CD14-positive monocyte (primary cell): ENCODE measurements around the gene PDLIM5. TPM values are rescaled to one million over a fixed set of nuclear protein-coding genes. Genes with fewer than 3 reads are reported as not detected.

Experiments
- DNase-seq, 3 donors: peaks; one replicate each; pipeline ENCODE4 v3.0.0-alpha.2; 2011 to 2022
- H2AFZ ChIP-seq: 2 replicates; pipeline ENCODE4 v1.6.0; 2012; ENCODE audit warnings: mild to moderate bottlenecking, low read depth, low read length, inconsistent platforms; ENCODE audit not compliant: insufficient read depth, poor library complexity, severe bottlenecking
- H3K27ac ChIP-seq, 2 donors: 1 replicate in 1 of 2; 2 replicates in 1 of 2; pipeline ENCODE4 v1.5.1; 2012 to 2013; ENCODE audit warnings: low read length in 2 of 2, control low read depth in 1 of 2, inconsistent platforms in 1 of 2, low read depth in 1 of 2, mild to moderate bottlenecking in 1 of 2
- H3K27me3 ChIP-seq, 2 donors: one replicate each; pipeline versions ENCODE4 v1.6.0 to v1.6.1; 2011 to 2013; ENCODE audit warnings: low read length in 2 of 2; ENCODE audit not compliant: control insufficient read depth in 2 of 2, insufficient read depth in 2 of 2
- H3K36me3 ChIP-seq, 2 donors: replicated peaks in 1 of 2; 1 replicate in 1 of 2; 2 replicates in 1 of 2; pipeline versions ENCODE4 v1.5.1 to v1.6.1; 2012 to 2013; ENCODE audit warnings: low read length in 2 of 2, control low read depth in 1 of 2, inconsistent platforms in 1 of 2, mild to moderate bottlenecking in 1 of 2; ENCODE audit not compliant: insufficient read depth in 2 of 2, control insufficient read depth in 1 of 2
- H3K4me1 ChIP-seq, 2 donors: 1 replicate in 1 of 2; 2 replicates in 1 of 2; pipeline versions ENCODE4 v1.5.1 to v1.6.1; 2012 to 2013; ENCODE audit warnings: low read length in 2 of 2, control low read depth in 1 of 2, inconsistent platforms in 1 of 2, mild to moderate bottlenecking in 1 of 2, moderate library complexity in 1 of 2; ENCODE audit not compliant: insufficient read depth in 2 of 2, control insufficient read depth in 1 of 2
- H3K4me2 ChIP-seq: replicated peaks from 2 replicates; pipeline ENCODE3; 2012; ENCODE audit warnings: low read length, moderate library complexity, mild to moderate bottlenecking; ENCODE audit not compliant: poor library complexity, severe bottlenecking; ENCODE audit errors: extremely low read depth
- H3K4me3 ChIP-seq, 3 experiments: fragments of 200-600 bp in 1 of 3; sonication (generic) in 1 of 3; replicated peaks in 1 of 3; 1 replicate in 2 of 3; 2 replicates in 1 of 3; pipeline ENCODE4 v1.5.1; 2011 to 2013; ENCODE audit warnings: low read length in 3 of 3, mild to moderate bottlenecking in 3 of 3, control low read depth in 2 of 3, low read depth in 2 of 3, inconsistent platforms in 1 of 3, moderate library complexity in 1 of 3
- H3K79me2 ChIP-seq: 2 replicates; pipeline ENCODE4 v1.6.0; 2012; ENCODE audit warnings: mild to moderate bottlenecking, control low read depth, inconsistent platforms, low read length, moderate library complexity; ENCODE audit not compliant: insufficient read depth
- H3K9ac ChIP-seq: 2 replicates; pipeline ENCODE4 v1.6.0; 2017; ENCODE audit warnings: low read length, mild to moderate bottlenecking; ENCODE audit not compliant: insufficient read depth, poor library complexity, severe bottlenecking
- H3K9me3 ChIP-seq, 2 donors: replicated peaks in 1 of 2; 1 replicate in 1 of 2; 2 replicates in 1 of 2; pipeline versions ENCODE4 v1.5.1 to v1.6.1; 2012 to 2013; ENCODE audit warnings: low read length in 2 of 2, control low read depth in 1 of 2; ENCODE audit not compliant: control insufficient read depth in 1 of 2, insufficient read depth in 1 of 2
- H4K20me1 ChIP-seq: 2 replicates; pipeline ENCODE4 v1.6.0; 2012; ENCODE audit warnings: mild to moderate bottlenecking, low read length, control low read depth, moderate library complexity; ENCODE audit not compliant: insufficient read depth
- H3K27ac Mint-ChIP-seq, 7 donors: one replicate each; pipeline ENCODE4 v1.8.0; 2020; ENCODE audit warnings: mild to moderate bottlenecking in 7 of 7, mixed read lengths in 7 of 7, moderate library complexity in 6 of 7, inconsistent platforms in 2 of 7
- H3K27me3 Mint-ChIP-seq, 3 donors: one replicate each; pipeline ENCODE4 v1.8.0; 2021 to 2022; ENCODE audit warnings: low read depth in 3 of 3, mild to moderate bottlenecking in 3 of 3, mixed read lengths in 3 of 3, moderate library complexity in 3 of 3, inconsistent platforms in 1 of 3
- H3K36me3 Mint-ChIP-seq, 2 donors: one replicate each; pipeline ENCODE4 v1.8.0; 2020; ENCODE audit warnings: mixed read lengths in 2 of 2, inconsistent platforms in 1 of 2, mild to moderate bottlenecking in 1 of 2
- H3K4me1 Mint-ChIP-seq: one replicate; pipeline ENCODE4 v1.8.0; 2020; ENCODE audit warnings: mild to moderate bottlenecking, mixed read lengths
- H3K4me3 Mint-ChIP-seq, 2 donors: one replicate each; pipeline ENCODE4 v1.8.0; 2020; ENCODE audit warnings: mild to moderate bottlenecking in 2 of 2, mixed read lengths in 2 of 2, moderate library complexity in 1 of 2
- H3K9me3 Mint-ChIP-seq, 7 donors: one replicate each; pipeline ENCODE4 v1.8.0; 2020 to 2022; ENCODE audit warnings: mixed read lengths in 7 of 7, mild to moderate bottlenecking in 6 of 7, moderate library complexity in 6 of 7, inconsistent platforms in 2 of 7
- WGBS: methylation state at CpG from one replicate; pipeline ENCODE4 v1.1.5; 2013; ENCODE audit warnings: missing lambda C conversion rate; ENCODE audit not compliant: insufficient coverage; 5-methylcytosine and 5-hydroxymethylcytosine counted together
- intact Hi-C, 2 donors: fragments of 100-400 bp; cut with micrococcal nuclease; formaldehyde crosslinking; loops; one replicate each; pipeline versions ENCODE4 v1.15.0 to v1.15.1; 2023
- polyA plus RNA-seq, 3 donors: library from polyadenylated mRNA; depleted of rRNA in 1 of 3; unstranded in 2 of 3; stranded (reverse) in 1 of 3; fragments of 300-500 nt in 2 of 3; fragments of >200 nt in 1 of 3; fragmentation: Illumina TruSeq in 2 of 3; gene quantifications; 1 replicate in 2 of 3; 2 replicates in 1 of 3; pipeline ENCODE4 v1.2.3, GENCODE V29; 2012 to 2021
- TF ChIP-seq, protein P1 (sequence below): fragments of 200-600 bp; IDR thresholded peaks from one replicate; pipeline ENCODE4 v1.8.0; 2022; ENCODE audit warnings: antibody characterized with exemption, mild to moderate bottlenecking

PDLIM5 gene
- polyA plus RNA-seq, 3 donors, result 75.3 to 105 (median 80.9) TPM

DNA sequence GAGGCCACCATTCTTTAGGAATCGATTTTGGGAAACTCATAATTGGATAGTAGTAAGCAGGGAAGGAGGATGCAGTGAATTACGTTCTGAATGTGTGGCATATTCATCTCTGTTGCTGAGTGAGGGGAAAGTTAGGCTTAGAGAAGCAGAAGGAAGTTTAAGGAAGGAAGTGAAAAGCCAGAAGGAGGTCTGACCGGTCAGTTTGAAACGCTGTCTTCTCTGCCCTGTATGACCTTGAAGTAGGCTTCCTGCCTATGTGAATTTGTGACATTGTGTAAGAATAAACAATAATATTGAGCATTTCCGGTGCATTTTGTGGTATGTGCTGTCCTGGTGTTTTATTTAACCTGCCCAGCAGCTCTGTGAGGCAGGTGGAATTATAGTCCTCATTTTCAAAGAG, 67.3 kb downstream of the PDLIM5 start:
- WGBS, result 13% methylated on average over 5 of the region's 5 CpGs
- no peak overlapping the region for H2AFZ ChIP-seq
- H3K4me3 Mint-ChIP-seq, result peak overlapping the region in 1 of 2 donors; percentile 61
- peak; percentile 21 to 44 (median 40) for DNase-seq
- no peaks in the 10 kb centered on the region for H3K79me2 ChIP-seq
- peaks cover 2 to 4% of the 10 kb centered on the region in 2 donors for H3K36me3 Mint-ChIP-seq
- peaks cover 88% of the 10 kb centered on the region for H4K20me1 ChIP-seq
- no peaks in the 10 kb centered on the region for H3K36me3 ChIP-seq
- peaks cover 42% of the 10 kb centered on the region for H3K4me1 Mint-ChIP-seq
- H3K4me1 ChIP-seq, result peaks cover 41 to 48% of the 10 kb centered on the region in 2 donors
- H3K27ac Mint-ChIP-seq, result peak overlapping the region; percentile 61 to 85 (median 77)
- no peak overlapping the region for H3K9ac ChIP-seq
- no peaks in the 10 kb centered on the region for H3K9me3 Mint-ChIP-seq
- peak overlapping the region in 1 of 3 experiments; percentile 30 for H3K4me3 ChIP-seq
- H3K27me3 Mint-ChIP-seq, result no peaks in the 10 kb centered on the region
- H3K27me3 ChIP-seq, result no peaks in the 10 kb centered on the region
- TF ChIP-seq, protein P1, sequence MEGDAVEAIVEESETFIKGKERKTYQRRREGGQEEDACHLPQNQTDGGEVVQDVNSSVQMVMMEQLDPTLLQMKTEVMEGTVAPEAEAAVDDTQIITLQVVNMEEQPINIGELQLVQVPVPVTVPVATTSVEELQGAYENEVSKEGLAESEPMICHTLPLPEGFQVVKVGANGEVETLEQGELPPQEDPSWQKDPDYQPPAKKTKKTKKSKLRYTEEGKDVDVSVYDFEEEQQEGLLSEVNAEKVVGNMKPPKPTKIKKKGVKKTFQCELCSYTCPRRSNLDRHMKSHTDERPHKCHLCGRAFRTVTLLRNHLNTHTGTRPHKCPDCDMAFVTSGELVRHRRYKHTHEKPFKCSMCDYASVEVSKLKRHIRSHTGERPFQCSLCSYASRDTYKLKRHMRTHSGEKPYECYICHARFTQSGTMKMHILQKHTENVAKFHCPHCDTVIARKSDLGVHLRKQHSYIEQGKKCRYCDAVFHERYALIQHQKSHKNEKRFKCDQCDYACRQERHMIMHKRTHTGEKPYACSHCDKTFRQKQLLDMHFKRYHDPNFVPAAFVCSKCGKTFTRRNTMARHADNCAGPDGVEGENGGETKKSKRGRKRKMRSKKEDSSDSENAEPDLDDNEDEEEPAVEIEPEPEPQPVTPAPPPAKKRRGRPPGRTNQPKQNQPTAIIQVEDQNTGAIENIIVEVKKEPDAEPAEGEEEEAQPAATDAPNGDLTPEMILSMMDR, result no peak
- H3K27ac ChIP-seq, result peak overlapping the region in 1 of 2 donors; percentile 66
- H3K4me2 ChIP-seq, result peak overlapping the region; percentile 21
- intact Hi-C loops, result no loop called here
- H3K9me3 ChIP-seq, result no peaks in the 10 kb centered on the region

DNA sequence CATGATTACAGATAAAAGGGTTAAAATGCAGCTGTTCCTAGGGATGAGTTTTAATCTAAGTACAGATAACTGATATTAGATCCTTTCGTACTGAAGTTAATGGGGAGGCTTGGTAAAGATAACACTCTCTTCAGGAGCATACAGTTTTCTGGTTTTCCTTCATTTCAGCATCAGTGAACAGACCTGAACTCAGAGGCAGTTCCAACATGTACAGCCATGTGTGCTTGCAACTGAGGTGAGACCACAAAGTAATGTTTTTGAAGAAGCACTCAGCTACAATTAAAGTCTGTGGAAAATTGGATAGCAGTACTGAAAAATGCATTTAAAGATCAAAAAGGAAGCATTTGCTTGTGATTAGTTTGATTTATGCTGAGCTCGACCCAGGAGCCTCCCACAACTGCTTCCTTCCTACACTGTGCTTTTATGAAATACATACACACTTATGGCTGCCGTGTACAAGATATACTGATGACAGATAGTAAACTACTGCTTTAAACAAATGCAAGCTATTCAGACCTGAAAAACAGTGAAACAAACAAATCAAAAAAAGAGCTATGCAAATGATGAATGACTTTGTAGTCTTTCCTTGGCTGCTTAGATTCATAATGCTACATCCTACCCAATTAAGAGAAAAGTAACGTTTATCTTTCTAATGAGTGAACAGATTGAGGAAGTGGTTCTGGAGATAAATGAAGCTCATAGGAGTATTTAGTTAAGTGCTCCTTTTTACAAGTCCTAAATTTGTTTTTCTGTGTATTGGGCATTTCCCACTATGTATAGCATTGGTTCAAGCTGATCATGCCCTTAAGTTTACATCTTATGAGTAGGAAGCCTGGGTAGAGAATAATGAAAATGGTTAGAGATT, 68.4 kb downstream of the PDLIM5 start:
- Histone ChIP-seq H3K9ac (no peak overlapping the region), H3K79me2 (no peaks in the 10 kb centered on the region), H3K27ac (peak overlapping the region in 1 of 2 donors; percentile 47), H2AFZ (no peak overlapping the region), H4K20me1 (peaks cover 85% of the 10 kb centered on the region), H3K27me3 (no peaks in the 10 kb centered on the region), H3K4me3 (peak overlapping the region in 1 of 3 experiments; percentile 49), H3K4me1 (peaks cover 41 to 48% of the 10 kb centered on the region in 2 donors), H3K36me3 (no peaks in the 10 kb centered on the region), H3K9me3 (no peaks in the 10 kb centered on the region), H3K4me2 (peak overlapping the region; percentile 59)
- intact Hi-C loops, result no loop called here
- Mint-ChIP-seq H3K27me3 (no peaks in the 10 kb centered on the region), H3K27ac (peak overlapping the region in 6 of 7 donors; percentile 10 to 82 (median 52)), H3K9me3 (no peaks in the 10 kb centered on the region), H3K4me3 (peak overlapping the region in 1 of 2 donors; percentile 79), H3K4me1 (peaks cover 42% of the 10 kb centered on the region), H3K36me3 (peaks cover 5 to 7% of the 10 kb centered on the region in 2 donors)
- WGBS, result no CpG with 5 or more reads among the region's 4 CpGs
- TF ChIP-seq, protein P1, result no peak
- DNase-seq, result peak in 1 of 3 donors; percentile 21
